Measurements from ENCODE around the gene CHN1.

Gene CHN1

GRCh38 chr2:174856447-174856846, 148.7 kb downstream of the CHN1 start:
- TF ChIP-seq CTCF (IDR thresholded peaks at IDR 0.05) (no peak), ZFX (IDR thresholded peaks at IDR 0.05; ENCODE audit: borderline replicate concordance) (no peak)
- H3K27ac ChIP-seq: no peak overlapping the region

GRCh38 chr2:174846941-174847938, 157.9 kb downstream of the CHN1 start:
- no peak overlapping the region for H3K27ac ChIP-seq
- TF ChIP-seq CTCF (IDR thresholded peaks at IDR 0.05): no peak

- no peak for TF ChIP-seq ZFX (IDR thresholded peaks at IDR 0.05; ENCODE audit: borderline replicate concordance)
- TF ChIP-seq CTCF (IDR thresholded peaks at IDR 0.05): no peak
- no peak overlapping the region for H3K27ac ChIP-seq
These were observed 159.0 kb downstream of the CHN1 start for GRCh38 chr2:174846218-174846617.

- TF ChIP-seq ZFX (IDR thresholded peaks at IDR 0.05; ENCODE audit: borderline replicate concordance) (no peak), CTCF (IDR thresholded peaks at IDR 0.05) (no peak)
- H3K27ac ChIP-seq: no peak overlapping the region
These were observed 160.9 kb downstream of the CHN1 start for GRCh38 chr2:174844295-174844708.

GRCh38 chr2:174842496-174842895, 162.7 kb downstream of the CHN1 start:
- H3K27ac ChIP-seq: no peak overlapping the region
- no peak for TF ChIP-seq CTCF (IDR thresholded peaks at IDR 0.05)
- no peak for TF ChIP-seq ZFX (IDR thresholded peaks at IDR 0.05; ENCODE audit: borderline replicate concordance)

- TF ChIP-seq CTCF (IDR thresholded peaks at IDR 0.05): no peak
- no peak overlapping the region for H3K27ac ChIP-seq
These were observed 163.2 kb downstream of the CHN1 start for GRCh38 chr2:174841936-174842335.

GRCh38 chr2:174841350-174841749, 163.8 kb downstream of the CHN1 start:
- H3K27ac ChIP-seq: no peak overlapping the region
- no peak for TF ChIP-seq ZFX (IDR thresholded peaks at IDR 0.05; ENCODE audit: borderline replicate concordance)
- no peak for TF ChIP-seq CTCF (IDR thresholded peaks at IDR 0.05)

Measured in 22Rv1 (cell line).